ENCODE data around the gene TLCD3B. TPM values are rescaled to one million over a fixed set of nuclear protein-coding genes. Genes with fewer than 3 reads are reported as not detected.

Gene TLCD3B
- total and polyA plus RNA-seq, 4 donors = 0.03 to 0.43 TPM; not detected in 2

- Histone ChIP-seq H3K27me3 (ENCODE audit: control insufficient read depth in 3 of 3, insufficient read depth in 3 of 3, low read length in 2 of 3) (peaks cover 3 to 17% (median 4%) of the 10 kb centered on the region in 3 donors), H3K4me1 (ENCODE audit: control insufficient read depth in 5 of 5, insufficient read depth in 5 of 5, low read length in 5 of 5) (peaks cover 0 to 5% (median 0%) of the 10 kb centered on the region in 5 donors), H3K9ac (ENCODE audit: insufficient read depth in 1 of 2, low read length in 2 of 2) (no peak overlapping the region), H3K27ac (ENCODE audit: low read depth in 1 of 2, low read length in 1 of 2) (no peak overlapping the region), H3K4me3 (no peak overlapping the region), H3K36me3 (ENCODE audit: control insufficient read depth in 4 of 4, insufficient read depth in 4 of 4, low read length in 4 of 4) (peaks cover 0 to 18% (median 1%) of the 10 kb centered on the region in 4 donors), H3K9me3 (ENCODE audit: control insufficient read depth in 4 of 4, insufficient read depth in 3 of 4, low read length in 3 of 4) (peaks cover 0 to 3% (median 0%) of the 10 kb centered on the region in 4 donors)
- no peak for ATAC-seq (ENCODE audit: insufficient read depth, low FRiP score)
- 86 to 91% methylated on average over 18 of the region's 18 CpGs for WGBS, 2 donors
- no peak for DNase-seq
- no peak for TF ChIP-seq CTCF (IDR thresholded peaks at IDR 0.05; ENCODE audit: control extremely low read depth, extremely low read depth)
Observed at GRCh38 chr16:30006095-30006473, 25.0 kb downstream of the TLCD3B start.

- Histone ChIP-seq H3K9ac (ENCODE audit: insufficient read depth in 1 of 2, low read length in 2 of 2) (no peak overlapping the region), H3K9me3 (ENCODE audit: control insufficient read depth in 4 of 4, insufficient read depth in 3 of 4, low read length in 3 of 4) (peaks cover 0 to 3% (median 0%) of the 10 kb centered on the region in 4 donors), H3K27ac (ENCODE audit: low read depth in 1 of 2, low read length in 1 of 2) (no peak overlapping the region), H3K4me3 (no peak overlapping the region), H3K4me1 (ENCODE audit: control insufficient read depth in 5 of 5, insufficient read depth in 5 of 5, low read length in 5 of 5) (peaks cover 0 to 3% (median 0%) of the 10 kb centered on the region in 5 donors), H3K27me3 (ENCODE audit: control insufficient read depth in 3 of 3, insufficient read depth in 3 of 3, low read length in 2 of 3) (peaks cover 3 to 14% (median 4%) of the 10 kb centered on the region in 3 donors), H3K36me3 (ENCODE audit: control insufficient read depth in 4 of 4, insufficient read depth in 4 of 4, low read length in 4 of 4) (peaks cover 0 to 23% (median 1%) of the 10 kb centered on the region in 4 donors)
- WGBS, 2 donors = 56 to 65% methylated on average over 35 of the region's 35 CpGs
- ATAC-seq (ENCODE audit: insufficient read depth, low FRiP score) (peak; percentile 58), DNase-seq (peak in 2 of 3 donors; percentile 24 to 39)
- TF ChIP-seq CTCF (IDR thresholded peaks at IDR 0.05; ENCODE audit: control extremely low read depth, extremely low read depth) = peak; percentile 35
Observed at GRCh38 chr16:30005341-30006094, 25.6 kb downstream of the TLCD3B start.

GRCh38 chr16:30004811-30005242, 26.2 kb downstream of the TLCD3B start:
- H3K9ac ChIP-seq (ENCODE audit: insufficient read depth in 1 of 2, low read length in 2 of 2) = no peak overlapping the region
- no peak for DNase-seq

More at GRCh38 chr16:30004811-30005242, 26.2 kb downstream of the TLCD3B start:
- peaks cover 0 to 3% (median 0%) of the 10 kb centered on the region in 4 donors for H3K9me3 ChIP-seq (ENCODE audit: control insufficient read depth in 4 of 4, insufficient read depth in 3 of 4, low read length in 3 of 4)
- no peak overlapping the region for H3K4me3 ChIP-seq
- WGBS, 2 donors = 42% methylated on average over 8 to 11 of the region's 11 CpGs
- peaks cover 0 to 7% (median 4%) of the 10 kb centered on the region in 3 donors for H3K27me3 ChIP-seq (ENCODE audit: control insufficient read depth in 3 of 3, insufficient read depth in 3 of 3, low read length in 2 of 3)
- no peaks in the 10 kb centered on the region for H3K4me1 ChIP-seq (ENCODE audit: control insufficient read depth in 5 of 5, insufficient read depth in 5 of 5, low read length in 5 of 5)
- peak overlapping the region in 1 of 2 donors; percentile 26 for H3K27ac ChIP-seq (ENCODE audit: low read depth in 1 of 2, low read length in 1 of 2)
- TF ChIP-seq CTCF (IDR thresholded peaks at IDR 0.05; ENCODE audit: control extremely low read depth, extremely low read depth) = no peak
- peaks cover 0 to 26% (median 1%) of the 10 kb centered on the region in 4 donors for H3K36me3 ChIP-seq (ENCODE audit: control insufficient read depth in 4 of 4, insufficient read depth in 4 of 4, low read length in 4 of 4)
- ATAC-seq (ENCODE audit: insufficient read depth, low FRiP score) = no peak

Data from lung (tissue), 12 donors.